Fibroblast of villous mesenchyme (primary cell): ENCODE measurements around the gene ANKRD44. TPM values are rescaled to one million over a fixed set of nuclear protein-coding genes. Genes with fewer than 3 reads are reported as not detected.
A peak's percentile ranks its signal among the peaks of the same experiment; 100 is the strongest.

Experiments
- DNase-seq: peaks from one replicate; pipeline ENCODE4 v3.0.0-alpha.2; 2010; ENCODE audit warnings: low read depth
- H3K4me3 ChIP-seq: 2 replicates; pipeline ENCODE4 v1.5.1; 2011; ENCODE audit warnings: low read depth, mild to moderate bottlenecking, low read length
- total RNA-seq: library from RNA; depleted of rRNA; stranded (reverse); fragments of >200 nt; gene quantifications from 2 replicates; pipeline ENCODE4 v1.2.3, GENCODE V29; 2012
- TF ChIP-seq, protein P1 (sequence below): IDR thresholded peaks from 2 replicates; pipeline ENCODE4 v1.5.1; 2012; ENCODE audit warnings: low read depth, mild to moderate bottlenecking, low read length; ENCODE audit not compliant: insufficient read depth

ANKRD44 gene
- total RNA-seq, 1 donor: 3.9 TPM

DNA sequence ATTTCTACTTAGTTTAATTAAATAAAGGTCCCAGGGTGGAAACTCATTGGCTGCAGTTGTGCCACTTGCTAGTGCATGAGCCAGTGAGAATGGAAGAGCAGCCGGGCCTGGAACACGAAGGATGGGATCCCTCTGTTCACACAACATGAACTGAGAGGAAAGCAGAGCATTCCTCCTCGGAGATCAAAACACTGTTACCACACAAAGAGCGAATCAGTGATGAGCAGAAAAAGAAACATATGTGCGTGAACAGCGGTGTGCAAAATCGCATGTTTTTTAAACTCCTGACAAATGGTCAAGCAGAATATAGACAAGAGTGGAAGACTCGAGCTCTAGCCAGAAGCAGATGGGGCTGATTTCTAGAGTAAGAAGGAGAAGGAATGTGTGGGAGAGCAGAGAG lies 28.4 kb upstream of the ANKRD44 start:
- TF ChIP-seq, protein P1, sequence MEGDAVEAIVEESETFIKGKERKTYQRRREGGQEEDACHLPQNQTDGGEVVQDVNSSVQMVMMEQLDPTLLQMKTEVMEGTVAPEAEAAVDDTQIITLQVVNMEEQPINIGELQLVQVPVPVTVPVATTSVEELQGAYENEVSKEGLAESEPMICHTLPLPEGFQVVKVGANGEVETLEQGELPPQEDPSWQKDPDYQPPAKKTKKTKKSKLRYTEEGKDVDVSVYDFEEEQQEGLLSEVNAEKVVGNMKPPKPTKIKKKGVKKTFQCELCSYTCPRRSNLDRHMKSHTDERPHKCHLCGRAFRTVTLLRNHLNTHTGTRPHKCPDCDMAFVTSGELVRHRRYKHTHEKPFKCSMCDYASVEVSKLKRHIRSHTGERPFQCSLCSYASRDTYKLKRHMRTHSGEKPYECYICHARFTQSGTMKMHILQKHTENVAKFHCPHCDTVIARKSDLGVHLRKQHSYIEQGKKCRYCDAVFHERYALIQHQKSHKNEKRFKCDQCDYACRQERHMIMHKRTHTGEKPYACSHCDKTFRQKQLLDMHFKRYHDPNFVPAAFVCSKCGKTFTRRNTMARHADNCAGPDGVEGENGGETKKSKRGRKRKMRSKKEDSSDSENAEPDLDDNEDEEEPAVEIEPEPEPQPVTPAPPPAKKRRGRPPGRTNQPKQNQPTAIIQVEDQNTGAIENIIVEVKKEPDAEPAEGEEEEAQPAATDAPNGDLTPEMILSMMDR: no peak
- peak; percentile 9 for DNase-seq
- no peak overlapping the region for H3K4me3 ChIP-seq

DNA sequence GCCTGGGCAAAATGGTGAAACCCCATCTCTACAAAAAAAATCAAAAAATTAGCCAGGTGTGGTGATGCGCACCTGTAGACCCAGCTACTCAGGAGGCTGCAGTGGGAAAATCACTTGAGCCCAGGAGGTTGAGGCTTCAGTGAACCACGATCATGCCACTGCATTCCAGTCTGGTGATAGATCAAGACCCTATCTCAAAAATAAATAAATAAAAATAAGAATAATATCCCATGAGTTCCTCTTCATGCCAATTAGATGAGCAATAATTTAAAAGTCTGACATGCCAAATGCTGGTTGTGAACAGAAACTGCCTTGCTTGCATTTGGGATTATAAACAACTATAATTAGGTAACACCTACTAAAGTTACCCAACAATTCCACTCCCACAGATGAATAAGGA lies 22.1 kb upstream of the ANKRD44 start:
- peak; percentile 11 for DNase-seq
- TF ChIP-seq, protein P1: no peak

DNA sequence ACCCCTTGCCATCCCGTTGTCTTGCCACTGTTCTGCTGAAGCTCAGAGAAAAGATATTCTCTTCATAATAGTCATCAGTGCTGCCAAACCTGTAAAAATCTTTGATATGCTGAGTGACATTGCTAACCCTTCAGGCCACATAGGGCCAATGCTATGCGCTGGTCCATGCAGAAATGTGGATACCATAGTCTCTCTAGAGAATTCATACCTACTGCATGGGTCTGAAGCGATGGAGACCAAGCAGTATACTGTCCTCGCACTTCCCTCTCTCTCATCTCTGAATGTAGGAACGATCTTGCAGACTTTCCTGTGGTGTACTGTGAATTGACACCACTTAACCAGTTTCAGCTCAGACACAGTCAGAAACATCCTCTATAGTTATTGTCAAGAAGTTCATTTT lies 17.9 kb upstream of the ANKRD44 start:
- no peak overlapping the region for H3K4me3 ChIP-seq
- TF ChIP-seq, protein P1: no peak
- no peak for DNase-seq

More for the DNA sequence above, 22.1 kb upstream of the ANKRD44 start:
- H3K4me3 ChIP-seq: no peak overlapping the region

DNA sequence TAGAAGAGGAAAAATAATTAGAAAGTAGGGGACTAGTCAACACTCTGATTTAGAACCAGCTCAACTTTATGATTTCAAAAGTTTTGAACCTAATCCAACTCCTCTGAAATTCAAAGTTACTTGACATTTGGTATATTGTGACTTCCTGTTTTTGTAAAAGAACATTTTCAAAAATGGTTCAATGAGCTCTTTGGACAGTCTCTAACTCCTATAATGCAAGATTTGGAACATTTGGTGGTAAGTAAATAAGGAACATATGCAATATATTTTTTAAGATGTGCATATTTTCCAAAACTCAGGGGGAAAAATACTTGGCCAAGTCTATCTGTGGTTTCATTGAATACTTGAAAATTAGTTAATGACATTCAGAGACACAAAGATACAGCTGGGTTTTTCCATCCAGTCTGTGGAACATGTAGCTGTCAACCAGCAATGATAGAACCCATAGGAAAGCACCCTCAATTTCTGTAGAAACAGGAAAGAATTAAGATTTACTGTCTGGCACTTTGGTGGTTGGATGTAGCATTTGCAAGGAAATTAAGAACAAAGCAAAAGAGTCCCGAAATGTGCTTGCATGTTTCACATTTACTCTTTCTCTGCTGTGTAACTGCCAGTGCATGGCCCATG lies 17.0 kb upstream of the ANKRD44 start:
- H3K4me3 ChIP-seq: no peak overlapping the region
- no peak for DNase-seq
- TF ChIP-seq, protein P1: no peak

DNA sequence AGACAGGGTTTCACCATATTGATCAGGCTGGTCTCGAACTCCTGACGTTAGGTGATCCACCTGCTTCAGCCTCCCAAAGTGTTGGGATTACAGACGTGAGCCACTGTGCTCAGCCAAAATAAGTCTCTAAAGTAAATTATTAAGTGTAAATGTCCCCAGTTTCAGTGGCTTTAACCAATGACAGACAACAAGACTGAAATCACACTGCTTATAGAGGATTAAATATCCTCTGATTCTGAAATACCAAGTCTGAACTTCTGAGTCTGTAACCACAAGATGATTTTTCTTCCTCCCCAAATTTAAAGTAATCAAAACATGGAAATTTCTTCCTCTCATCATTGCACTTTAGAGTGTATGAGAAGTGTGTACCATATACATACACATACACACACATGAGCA lies 16.5 kb upstream of the ANKRD44 start:
- TF ChIP-seq, protein P1: no peak
- no peak overlapping the region for H3K4me3 ChIP-seq
- DNase-seq: no peak

DNA sequence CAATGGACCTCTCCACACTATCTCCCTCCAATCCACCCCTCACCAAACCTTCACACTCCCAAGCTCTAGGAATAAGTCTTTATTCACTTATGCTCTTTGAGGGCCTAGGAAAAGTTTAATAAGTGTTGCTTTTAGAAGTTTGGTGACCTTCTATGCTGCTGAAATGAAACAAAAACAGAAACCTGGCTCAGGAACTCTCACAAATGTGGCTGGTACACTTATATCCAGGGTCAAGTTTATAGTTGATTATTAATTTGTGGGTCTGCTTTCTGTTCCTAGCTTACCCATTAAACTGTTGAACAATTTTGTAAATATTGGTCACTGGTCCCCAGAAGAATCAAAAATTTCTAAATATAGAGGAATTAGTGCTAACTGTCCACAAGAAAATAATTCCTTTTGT lies 14.2 kb upstream of the ANKRD44 start:
- no peak overlapping the region for H3K4me3 ChIP-seq
- DNase-seq: no peak
- TF ChIP-seq, protein P1: no peak
